ENCODE measurements around the gene SLC25A10. TPM values are rescaled to one million over a fixed set of nuclear protein-coding genes. Genes with fewer than 3 reads are reported as not detected.
"Not testable (repeated sequence)": the region's sequence is repeated elsewhere in the genome, so short reads cannot be mapped to it uniquely, and the experiment has no call there.

SLC25A10 gene
- total RNA-seq, 2 experiments from 2014 or later = 4.6 TPM

- no peak overlapping the region for H3K27ac Mint-ChIP-seq
- no peaks in the 10 kb centered on the region for H3K9me3 Mint-ChIP-seq
- ATAC-seq (ENCODE audit: poor library complexity) (no peak), DNase-seq (peak in 3 of 14 experiments; percentile 32 to 80 (median 69))
- no peak for TF ChIP-seq CTCF (IDR thresholded peaks at IDR 0.05)
- ChIA-PET CTCF (no interaction called here), POLR2A (interaction anchor here (0.8 kb wide), 1 partner anchor 60 kb away, joined by 3 read pairs; no protein-coding TSS in a partner anchor)
- intact Hi-C loops (cut with DNase I, micrococcal nuclease) = no loop called here
- H3K4me1 ChIP-seq (ENCODE audit: insufficient read depth, low read length) = peaks cover 17% of the 10 kb centered on the region
- H3K4me1 Mint-ChIP-seq (ENCODE audit: low read depth) = peaks cover 6% of the 10 kb centered on the region
- no peak overlapping the region for H3K4me3 ChIP-seq (ENCODE audit: low read length)
- peak overlapping the region; percentile 42 for H3K4me3 Mint-ChIP-seq
- no peaks in the 10 kb centered on the region for H3K36me3 ChIP-seq (ENCODE audit: insufficient read depth, low read length)
- no peak overlapping the region for H3K27ac ChIP-seq (ENCODE audit: low read depth in 1 of 2, low read length in 2 of 2)
- H3K36me3 Mint-ChIP-seq (ENCODE audit: low read depth) = no peaks in the 10 kb centered on the region
- peaks cover 0 to 24% of the 10 kb centered on the region in 2 experiments for H3K27me3 ChIP-seq (ENCODE audit: control insufficient read depth in 1 of 2, insufficient read depth in 2 of 2, low read length in 2 of 2)
- peaks cover 37% of the 10 kb centered on the region for H3K27me3 Mint-ChIP-seq
- H3K9me3 ChIP-seq (ENCODE audit: control insufficient read depth in 1 of 2, insufficient read depth in 1 of 2, low read length in 2 of 2) = peaks cover 0 to 4% of the 10 kb centered on the region in 2 experiments
Observed at GRCh38 chr17:81735264-81736102, 23.4 kb downstream of the SLC25A10 start.

GRCh38 chr17:81737947-81738800 lies 26.1 kb downstream of the SLC25A10 start:
- Mint-ChIP-seq H3K27me3 (peaks cover 26% of the 10 kb centered on the region), H3K4me1 (ENCODE audit: low read depth) (peaks cover 9% of the 10 kb centered on the region), H3K9me3 (no peaks in the 10 kb centered on the region), H3K36me3 (ENCODE audit: low read depth) (no peaks in the 10 kb centered on the region), H3K27ac (no peak overlapping the region), H3K4me3 (no peak overlapping the region)
- TF ChIP-seq CTCF (IDR thresholded peaks at IDR 0.05) = no peak
- Histone ChIP-seq H3K9me3 (ENCODE audit: control insufficient read depth in 1 of 2, insufficient read depth in 1 of 2, low read length in 2 of 2) (peaks cover 0 to 14% of the 10 kb centered on the region in 2 experiments), H3K36me3 (ENCODE audit: insufficient read depth, low read length) (no peaks in the 10 kb centered on the region), H3K4me1 (ENCODE audit: insufficient read depth, low read length) (peaks cover 17% of the 10 kb centered on the region), H3K27ac (ENCODE audit: low read depth in 1 of 2, low read length in 2 of 2) (no peak overlapping the region), H3K27me3 (ENCODE audit: control insufficient read depth in 1 of 2, insufficient read depth in 2 of 2, low read length in 2 of 2) (peaks cover 0 to 19% of the 10 kb centered on the region in 2 experiments), H3K4me3 (ENCODE audit: low read length) (no peak overlapping the region)
- ATAC-seq (ENCODE audit: poor library complexity) (no peak), DNase-seq (no peak)
- intact Hi-C loops (cut with DNase I, micrococcal nuclease) = no loop called here
- ChIA-PET POLR2A (no interaction called here), CTCF (no interaction called here)

GRCh38 chr17:81738801-81739393 lies 26.8 kb downstream of the SLC25A10 start:
- Histone ChIP-seq H3K4me3 (ENCODE audit: low read length) (no peak overlapping the region), H3K36me3 (ENCODE audit: insufficient read depth, low read length) (no peaks in the 10 kb centered on the region), H3K27ac (ENCODE audit: low read depth in 1 of 2, low read length in 2 of 2) (no peak overlapping the region), H3K27me3 (ENCODE audit: control insufficient read depth in 1 of 2, insufficient read depth in 2 of 2, low read length in 2 of 2) (peaks cover 0 to 15% of the 10 kb centered on the region in 2 experiments), H3K4me1 (ENCODE audit: insufficient read depth, low read length) (peaks cover 10% of the 10 kb centered on the region), H3K9me3 (ENCODE audit: control insufficient read depth in 1 of 2, insufficient read depth in 1 of 2, low read length in 2 of 2) (peaks cover 0 to 10% of the 10 kb centered on the region in 2 experiments)
- no peak overlapping the region for H3K27ac Mint-ChIP-seq
- H3K9me3 Mint-ChIP-seq = no peaks in the 10 kb centered on the region
- H3K4me3 Mint-ChIP-seq = no peak overlapping the region
- DNase-seq = peak in 1 of 14 experiments; percentile 29
- no peak for TF ChIP-seq CTCF (IDR thresholded peaks at IDR 0.05)
- ChIA-PET CTCF (no interaction called here), POLR2A (no interaction called here)
- H3K27me3 Mint-ChIP-seq = peaks cover 19% of the 10 kb centered on the region
- no peak for ATAC-seq (ENCODE audit: poor library complexity)
- H3K36me3 Mint-ChIP-seq (ENCODE audit: low read depth) = no peaks in the 10 kb centered on the region
- intact Hi-C loops (cut with DNase I, micrococcal nuclease) = no loop called here
- H3K4me1 Mint-ChIP-seq (ENCODE audit: low read depth) = peaks cover 9% of the 10 kb centered on the region

GRCh38 chr17:81739593-81739992 lies 27.5 kb downstream of the SLC25A10 start:
- POLR2A ChIA-PET; H3K4me1 Mint-ChIP-seq (ENCODE audit: low read depth); H3K4me3 ChIP-seq (ENCODE audit: low read length); ATAC-seq (ENCODE audit: poor library complexity); H3K36me3 Mint-ChIP-seq (ENCODE audit: low read depth); H3K4me3 Mint-ChIP-seq; H3K27ac ChIP-seq (ENCODE audit: low read depth in 1 of 2, low read length in 2 of 2); CTCF ChIA-PET; DNase-seq; H3K4me1 ChIP-seq (ENCODE audit: insufficient read depth, low read length); H3K27me3 ChIP-seq (ENCODE audit: control insufficient read depth in 1 of 2, insufficient read depth in 2 of 2, low read length in 2 of 2); H3K27ac Mint-ChIP-seq; H3K36me3 ChIP-seq (ENCODE audit: insufficient read depth, low read length); intact Hi-C loops (cut with DNase I, micrococcal nuclease); H3K9me3 Mint-ChIP-seq; H3K9me3 ChIP-seq (ENCODE audit: control insufficient read depth in 1 of 2, insufficient read depth in 1 of 2, low read length in 2 of 2): not testable (repeated sequence)
- H3K27me3 Mint-ChIP-seq = peaks cover 19% of the 10 kb centered on the region

Measured in CD4-positive, alpha-beta T cell (primary cell).